ENCODE data around the gene ZNF275.

The ZNF275 gene

DNA sequence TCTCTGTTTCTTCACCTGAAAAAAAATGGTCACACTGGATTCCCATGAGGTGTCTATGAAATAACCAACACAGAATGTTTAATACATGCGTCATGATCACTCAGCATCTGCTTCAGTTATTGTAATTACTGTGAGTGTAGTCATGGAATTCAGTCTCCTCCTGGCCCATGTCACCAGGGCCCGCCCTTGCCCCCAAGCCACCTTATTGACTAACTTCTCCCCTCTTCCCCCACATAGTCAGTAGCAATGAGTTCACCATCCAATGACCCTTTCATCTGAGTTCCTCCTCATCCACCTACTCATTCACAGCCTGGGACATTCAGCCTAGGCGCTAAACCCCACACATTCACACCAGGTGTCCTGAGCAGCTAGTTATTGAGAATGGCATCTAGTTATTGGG, 28.0 kb upstream of the ZNF275 start:
- Histone ChIP-seq H3K27me3 (ENCODE audit: insufficient read depth, low read length) (no peaks in the 10 kb centered on the region; the same call in 1 of the 2 replicates), H3K9me3 (ENCODE audit: insufficient read depth, low read depth, low read length) (no peaks in the 10 kb centered on the region), H3K36me3 (ENCODE audit: insufficient read depth, low read length) (no peaks in the 10 kb centered on the region), H3K27ac (ENCODE audit: low read depth, low read length) (no peak overlapping the region), H3K4me3 (ENCODE audit: low read length) (no peak overlapping the region), H3K9ac (ENCODE audit: low read depth, low read length) (no peak overlapping the region), H3K4me1 (ENCODE audit: insufficient read depth, low read length) (no peaks in the 10 kb centered on the region)
- WGBS: 100% methylated on average over 2 of the region's 3 CpGs

- Histone ChIP-seq H3K9ac (ENCODE audit: low read depth, low read length) (no peak overlapping the region), H3K27ac (ENCODE audit: low read depth, low read length) (no peak overlapping the region), H3K9me3 (ENCODE audit: insufficient read depth, low read depth, low read length) (no peaks in the 10 kb centered on the region), H3K4me1 (ENCODE audit: insufficient read depth, low read length) (no peaks in the 10 kb centered on the region), H3K27me3 (ENCODE audit: insufficient read depth, low read length) (no peaks in the 10 kb centered on the region; the same call in 1 of the 2 replicates), H3K36me3 (ENCODE audit: insufficient read depth, low read length) (no peaks in the 10 kb centered on the region), H3K4me3 (ENCODE audit: low read length) (no peak overlapping the region)
- 85% methylated on average over 17 of the region's 17 CpGs for WGBS
Observed at GRCh38 chrX:153306527-153307115, 27.3 kb upstream of the ZNF275 start.

DNA sequence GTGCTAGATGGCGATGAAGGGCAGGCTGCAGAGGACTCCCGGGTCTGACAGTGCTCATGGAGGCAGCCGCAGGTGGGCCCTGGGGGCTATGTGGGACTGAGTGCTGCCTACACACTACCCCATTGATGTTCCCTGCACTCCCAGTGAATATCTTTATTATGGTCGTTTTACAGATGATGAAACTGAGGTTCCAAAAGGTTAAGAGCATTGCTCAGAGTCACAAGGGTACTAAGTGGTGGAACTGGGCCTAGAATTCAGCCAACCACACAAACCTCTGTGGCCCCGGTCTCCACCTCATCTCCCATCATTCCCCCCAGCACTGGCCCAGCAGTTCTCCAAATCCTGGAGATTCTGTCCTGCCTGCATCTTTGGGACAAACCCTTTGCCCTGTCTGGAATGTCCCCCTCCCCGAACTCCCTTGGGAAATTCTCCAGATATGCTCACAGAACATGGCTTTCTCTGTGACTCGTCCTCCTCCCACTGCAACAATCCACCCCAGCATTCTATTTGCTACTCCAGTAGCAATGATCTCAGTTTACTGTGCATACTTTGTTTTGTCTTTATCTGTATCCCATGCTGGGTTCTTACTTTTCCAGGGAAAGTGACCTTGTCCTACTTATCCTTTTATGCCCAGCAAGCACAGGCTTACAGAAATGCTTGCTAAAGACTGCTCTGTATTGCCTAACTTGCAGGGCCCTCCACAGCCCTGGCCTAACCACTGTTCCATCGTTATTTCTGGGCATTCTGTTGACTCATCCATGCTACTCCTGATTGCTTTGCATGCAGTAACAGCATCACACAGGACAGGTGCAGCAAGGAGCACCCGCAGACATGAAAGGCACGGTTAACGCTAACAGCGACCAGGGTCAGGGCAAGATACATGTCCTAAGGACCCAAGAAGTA, 26.4 kb upstream of the ZNF275 start:
- Histone ChIP-seq H3K27me3 (ENCODE audit: insufficient read depth, low read length) (no peaks in the 10 kb centered on the region; the same call in 1 of the 2 replicates), H3K9me3 (ENCODE audit: insufficient read depth, low read depth, low read length) (no peaks in the 10 kb centered on the region)

GRCh38 chrX:153310901-153311300, 23.1 kb upstream of the ZNF275 start:
- no peaks in the 10 kb centered on the region for H3K36me3 ChIP-seq (ENCODE audit: insufficient read depth, low read length)
- no peak overlapping the region for H3K4me3 ChIP-seq (ENCODE audit: low read length)
- H3K4me1 ChIP-seq (ENCODE audit: insufficient read depth, low read length): no peaks in the 10 kb centered on the region
- H3K27ac ChIP-seq (ENCODE audit: low read depth, low read length): no peak overlapping the region
- no peaks in the 10 kb centered on the region for H3K27me3 ChIP-seq (ENCODE audit: insufficient read depth, low read length)
- 87% methylated on average over 9 of the region's 9 CpGs for WGBS
- no peak overlapping the region for H3K9ac ChIP-seq (ENCODE audit: low read depth, low read length)
- H3K9me3 ChIP-seq (ENCODE audit: insufficient read depth, low read depth, low read length): no peaks in the 10 kb centered on the region

More for the DNA sequence above, 26.4 kb upstream of the ZNF275 start:
- 86% methylated on average over 8 of the region's 12 CpGs for WGBS
- Histone ChIP-seq H3K27ac (ENCODE audit: low read depth, low read length) (no peak overlapping the region), H3K4me1 (ENCODE audit: insufficient read depth, low read length) (no peaks in the 10 kb centered on the region), H3K9ac (ENCODE audit: low read depth, low read length) (no peak overlapping the region), H3K36me3 (ENCODE audit: insufficient read depth, low read length) (no peaks in the 10 kb centered on the region), H3K4me3 (ENCODE audit: low read length) (no peak overlapping the region)

DNA sequence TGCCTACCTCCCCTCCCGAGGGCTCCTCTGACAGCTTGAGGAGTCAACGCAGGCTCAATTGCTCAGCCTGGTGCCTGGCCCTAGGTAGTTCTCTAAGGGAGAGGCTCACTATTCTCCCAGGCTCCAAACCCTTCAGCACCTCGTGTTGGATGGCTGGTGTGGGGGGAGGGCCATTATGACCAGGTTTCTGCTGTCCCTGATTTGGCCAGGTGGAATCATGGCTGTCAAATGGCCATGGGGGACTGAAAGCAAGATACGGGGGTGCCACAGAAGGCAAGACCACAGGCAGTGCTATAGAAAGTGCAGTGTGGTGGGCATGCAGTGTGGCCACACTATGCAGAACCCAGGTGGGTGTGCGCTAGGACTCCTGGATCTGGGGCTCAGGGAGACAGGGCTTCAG, 21.9 kb upstream of the ZNF275 start:
- Histone ChIP-seq H3K9ac (ENCODE audit: low read depth, low read length) (no peak overlapping the region), H3K4me1 (ENCODE audit: insufficient read depth, low read length) (no peaks in the 10 kb centered on the region), H3K27ac (ENCODE audit: low read depth, low read length) (no peak overlapping the region), H3K4me3 (ENCODE audit: low read length) (no peak overlapping the region), H3K9me3 (ENCODE audit: insufficient read depth, low read depth, low read length) (no peaks in the 10 kb centered on the region), H3K27me3 (ENCODE audit: insufficient read depth, low read length) (no peaks in the 10 kb centered on the region), H3K36me3 (ENCODE audit: insufficient read depth, low read length) (no peaks in the 10 kb centered on the region)
- WGBS: 89% methylated on average over 5 of the region's 5 CpGs

GRCh38 chrX:153312842-153313241, 21.1 kb upstream of the ZNF275 start:
- Histone ChIP-seq H3K9me3 (ENCODE audit: insufficient read depth, low read depth, low read length) (no peaks in the 10 kb centered on the region), H3K36me3 (ENCODE audit: insufficient read depth, low read length) (no peaks in the 10 kb centered on the region), H3K4me1 (ENCODE audit: insufficient read depth, low read length) (no peaks in the 10 kb centered on the region), H3K27ac (ENCODE audit: low read depth, low read length) (no peak overlapping the region), H3K4me3 (ENCODE audit: low read length) (no peak overlapping the region), H3K9ac (ENCODE audit: low read depth, low read length) (no peak overlapping the region), H3K27me3 (ENCODE audit: insufficient read depth, low read length) (no peaks in the 10 kb centered on the region)
- 89% methylated on average over 1 of the region's 1 CpG for WGBS

DNA sequence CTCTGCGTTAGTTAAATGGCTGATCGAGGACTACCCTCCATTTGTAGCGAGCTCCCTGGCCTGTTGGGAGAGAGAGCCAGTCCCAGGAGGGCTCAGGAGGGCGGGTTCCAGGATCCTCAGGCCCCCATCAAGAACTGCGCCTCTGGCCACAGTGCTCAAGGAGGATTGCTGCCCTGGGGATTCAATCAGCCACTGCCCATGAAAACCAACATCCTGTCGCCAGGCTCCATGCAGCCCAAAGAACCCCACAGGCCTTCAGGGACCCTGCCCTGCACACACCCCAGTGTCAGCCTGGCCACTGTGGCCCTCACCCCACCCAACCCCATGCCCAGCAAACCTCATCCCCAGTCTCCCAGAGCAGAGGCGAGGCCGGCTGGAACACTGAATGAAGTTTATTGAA, 16.6 kb upstream of the ZNF275 start:
- Histone ChIP-seq H3K9me3 (ENCODE audit: insufficient read depth, low read depth, low read length) (no peaks in the 10 kb centered on the region), H3K36me3 (ENCODE audit: insufficient read depth, low read length) (no peaks in the 10 kb centered on the region), H3K4me3 (ENCODE audit: low read length) (no peak overlapping the region), H3K27me3 (ENCODE audit: insufficient read depth, low read length) (peaks cover 14% of the 10 kb centered on the region), H3K9ac (ENCODE audit: low read depth, low read length) (no peak overlapping the region), H3K27ac (ENCODE audit: low read depth, low read length) (no peak overlapping the region), H3K4me1 (ENCODE audit: insufficient read depth, low read length) (no peaks in the 10 kb centered on the region)
- 91% methylated on average over 6 of the region's 8 CpGs for WGBS

DNA sequence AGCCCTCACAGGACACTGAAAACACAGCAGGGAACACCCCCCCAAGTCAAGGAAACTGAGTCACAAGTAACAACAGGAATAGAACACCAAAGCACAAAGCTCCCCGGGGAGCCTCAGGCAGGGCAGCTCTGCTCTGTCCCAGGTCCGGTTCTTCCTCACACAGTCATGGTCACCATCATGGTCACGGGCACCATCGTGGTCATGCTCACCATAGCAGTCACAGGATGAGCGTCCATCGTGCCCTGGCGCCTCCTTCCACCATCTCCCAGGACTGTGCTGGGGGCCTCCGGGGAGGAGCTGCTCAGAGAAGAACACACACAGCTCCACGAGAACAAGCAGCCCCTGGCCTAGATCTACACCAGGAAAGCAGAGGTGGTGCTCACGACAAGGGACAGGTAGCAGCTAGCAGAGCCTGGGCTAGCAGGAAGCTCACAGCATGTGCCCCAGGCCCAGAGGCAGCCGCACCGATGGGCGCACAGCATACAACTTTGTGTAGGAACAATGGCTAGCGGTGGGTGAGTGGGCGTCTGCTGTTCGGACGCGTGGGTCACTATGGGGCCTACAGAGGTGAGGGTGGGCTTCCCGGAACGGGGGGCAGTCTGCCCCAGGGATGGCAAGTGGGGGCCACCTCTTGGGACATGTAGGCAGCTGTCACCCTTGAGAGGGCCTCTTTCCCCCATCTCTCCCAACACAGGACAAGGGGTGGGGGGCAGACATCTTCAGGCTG, 15.8 kb upstream of the ZNF275 start:
- H3K9me3 ChIP-seq (ENCODE audit: insufficient read depth, low read depth, low read length): no peaks in the 10 kb centered on the region
- no peak overlapping the region for H3K27ac ChIP-seq (ENCODE audit: low read depth, low read length)
- H3K4me3 ChIP-seq (ENCODE audit: low read length): no peak overlapping the region
- H3K4me1 ChIP-seq (ENCODE audit: insufficient read depth, low read length): no peaks in the 10 kb centered on the region
- peaks cover 14% of the 10 kb centered on the region for H3K27me3 ChIP-seq (ENCODE audit: insufficient read depth, low read length)
- no peak overlapping the region for H3K9ac ChIP-seq (ENCODE audit: low read depth, low read length)
- 95% methylated on average over 20 of the region's 20 CpGs for WGBS
- H3K36me3 ChIP-seq (ENCODE audit: insufficient read depth, low read length): no peaks in the 10 kb centered on the region

DNA sequence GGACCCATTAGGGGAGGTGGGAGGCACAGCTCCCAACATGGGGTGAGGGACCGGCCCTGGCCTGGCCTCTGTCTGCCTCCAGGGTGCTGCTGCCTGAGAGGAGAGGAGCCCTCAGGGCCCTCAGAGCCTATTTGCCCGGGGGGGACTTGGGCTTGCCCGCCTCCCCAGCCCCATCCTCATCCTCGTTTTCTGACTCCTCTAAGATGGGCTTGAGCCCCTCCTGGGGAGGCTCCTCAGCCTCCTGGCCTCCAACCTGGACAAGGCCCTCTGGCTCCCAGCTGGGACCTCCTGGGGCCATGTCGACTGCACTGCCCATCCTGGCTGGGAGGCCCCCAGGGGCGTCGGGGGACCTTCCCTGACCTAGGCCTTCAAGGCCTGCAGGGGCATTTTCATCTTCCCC, 15.1 kb upstream of the ZNF275 start:
- no peaks in the 10 kb centered on the region for H3K9me3 ChIP-seq (ENCODE audit: insufficient read depth, low read depth, low read length)
- H3K27ac ChIP-seq (ENCODE audit: low read depth, low read length): no peak overlapping the region
- whole genome bisulfite sequencing: 92% methylated on average over 6 of the region's 7 CpGs
- no peaks in the 10 kb centered on the region for H3K4me1 ChIP-seq (ENCODE audit: insufficient read depth, low read length)
- H3K9ac ChIP-seq (ENCODE audit: low read depth, low read length): no peak overlapping the region
- H3K4me3 ChIP-seq (ENCODE audit: low read length): no peak overlapping the region
- H3K36me3 ChIP-seq (ENCODE audit: insufficient read depth, low read length): no peaks in the 10 kb centered on the region
- H3K27me3 ChIP-seq (ENCODE audit: insufficient read depth, low read length): peaks cover 16% of the 10 kb centered on the region

- Histone ChIP-seq H3K9ac (ENCODE audit: low read depth, low read length) (no peak overlapping the region), H3K36me3 (ENCODE audit: insufficient read depth, low read length) (no peaks in the 10 kb centered on the region), H3K4me1 (ENCODE audit: insufficient read depth, low read length) (no peaks in the 10 kb centered on the region), H3K9me3 (ENCODE audit: insufficient read depth, low read depth, low read length) (no peaks in the 10 kb centered on the region), H3K4me3 (ENCODE audit: low read length) (no peak overlapping the region), H3K27me3 (ENCODE audit: insufficient read depth, low read length) (peaks cover 16% of the 10 kb centered on the region), H3K27ac (ENCODE audit: low read depth, low read length) (no peak overlapping the region)
- 88% methylated on average over 33 of the region's 33 CpGs for WGBS
Observed at GRCh38 chrX:153319295-153320046, 14.5 kb upstream of the ZNF275 start.

Data from HUES64 (cell line).